K562 (cell line): ENCODE results near the gene WNT3. TPM values are rescaled to one million over a fixed set of nuclear protein-coding genes. Genes with fewer than 3 reads are reported as not detected.

ENCODE experiments used
- DNMT1 ChIP-seq: fragments of 450-650 bp; IDR thresholded peaks from 2 replicates; pipeline ENCODE4 v1.6.1; 2016; ENCODE audit warnings: antibody characterized with exemption, mild to moderate bottlenecking
- EHMT2 ChIP-seq: fragments of 450-650 bp; IDR thresholded peaks from 2 replicates; pipeline ENCODE4 v1.6.1; 2018; ENCODE audit warnings: antibody characterized with exemption
- ETV1 ChIP-seq: fragments of 450-650 bp; conservative IDR thresholded peaks from 2 replicates; pipeline ENCODE4 v1.6.1; 2016; ENCODE audit warnings: missing genetic modification characterization, control low read depth, low read depth, missing compliant biosample characterization
- HDAC2 ChIP-seq: fragments of 450-650 bp; IDR thresholded peaks from 2 replicates; pipeline ENCODE4 v1.6.1; 2016; ENCODE audit warnings: mild to moderate bottlenecking
- KAT8 ChIP-seq: fragments of 450-650 bp; IDR thresholded peaks from 2 replicates; pipeline ENCODE4 v1.6.1; 2016; ENCODE audit warnings: low read depth, mild to moderate bottlenecking
- NFRKB ChIP-seq: fragments of 450-650 bp; IDR thresholded peaks from 2 replicates; pipeline ENCODE4 v1.6.1; 2016; ENCODE audit warnings: low read depth
- NR2C2 ChIP-seq, 2 experiments: fragments of 200-800 bp in 1 of 2; sonication (Bioruptor generic) in 1 of 2; sonication (generic) in 1 of 2; formaldehyde crosslinking in 1 of 2; IDR thresholded peaks; 2 replicates each; pipeline versions ENCODE4 v1.6.1 to v1.8.0; 2016 to 2022; ENCODE audit warnings: mild to moderate bottlenecking in 1 of 2, missing compliant biosample characterization in 1 of 2, missing genetic modification characterization in 1 of 2, missing genetic modification reagents in 1 of 2
- RERE ChIP-seq: sonication (generic); formaldehyde crosslinking; IDR thresholded peaks from 2 replicates; pipeline ENCODE4 v1.8.0; 2023; ENCODE audit warnings: missing genetic modification reagents, mild to moderate bottlenecking, borderline replicate concordance
- TFAM ChIP-seq: fragments of 250-450 bp; sonication (Bioruptor Pico); conservative IDR thresholded peaks from 2 replicates; pipeline ENCODE4 v1.5.0; 2021; ENCODE audit warnings: mild to moderate bottlenecking, moderate library complexity
- TOE1 ChIP-seq, 2 experiments: fragments of 450-650 bp in 1 of 2; sonication (generic) in 1 of 2; formaldehyde crosslinking in 1 of 2; IDR thresholded peaks; 2 replicates each; pipeline versions ENCODE4 v1.7.1 to v1.8.0; 2016 to 2022; ENCODE audit warnings: borderline replicate concordance in 2 of 2, mild to moderate bottlenecking in 2 of 2, antibody characterized with exemption in 1 of 2, inconsistent platforms in 1 of 2, low read depth in 1 of 2, missing genetic modification reagents in 1 of 2, moderate library complexity in 1 of 2
- ZNF324 ChIP-seq: fragments of 250-450 bp; sonication (Bioruptor Pico); IDR thresholded peaks from 2 replicates; pipeline ENCODE4 v1.4.0; 2020; ENCODE audit warnings: mild to moderate bottlenecking
- ZNF431 ChIP-seq: sonication (generic); formaldehyde crosslinking; IDR thresholded peaks from 2 replicates; pipeline ENCODE4 v1.8.0; 2022; ENCODE audit warnings: mild to moderate bottlenecking, missing genetic modification reagents
- ZNF76 ChIP-seq: fragments of 250-450 bp; sonication (Bioruptor Pico); IDR thresholded peaks from 2 replicates; pipeline ENCODE4 v1.4.0; 2020; ENCODE audit warnings: mild to moderate bottlenecking, moderate library complexity, borderline replicate concordance
- polyA plus RNA-seq, 8 experiments: library from polyadenylated mRNA; depleted of rRNA in 4 of 8; stranded (reverse) in 5 of 8; unstranded in 3 of 8; fragments of >200 nt; fragmentation: Nextera tagmentation in 2 of 8; fragmentation: Illumina TruSeq in 1 of 8; extraction: Ambion mirVana in 2 of 8; extraction: Trizol in 1 of 8; gene quantifications; 2 replicates each; pipeline versions ENCODE4 v1.2.1 to v1.2.3, GENCODE V29; 2011 to 2014; ENCODE audit warnings: inconsistent platforms in 1 of 8, missing spikeins in 1 of 8
- total RNA-seq, 7 experiments: library from RNA; depleted of rRNA in 6 of 7; stranded (reverse); fragments of >200 nt in 6 of 7; fragmentation: Illumina TruSeq in 2 of 7; extraction: Trizol in 2 of 7; gene quantifications; 2 replicates each; pipeline versions ENCODE4 v1.2.1 to v1.2.3, GENCODE V29; 2011 to 2021; ENCODE audit warnings: low replicate concordance in 1 of 7
- TF ChIP-seq, protein P1 (sequence below): fragments of 250-450 bp; sonication (Bioruptor Pico); IDR thresholded peaks from 2 replicates; pipeline ENCODE4 v1.9.0; 2021; ENCODE audit warnings: mild to moderate bottlenecking
- TF ChIP-seq, protein P2 (sequence below), 3 experiments: fragments of 200-800 bp in 1 of 3; sonication (Bioruptor generic) in 1 of 3; sonication (generic) in 1 of 3; formaldehyde crosslinking in 1 of 3; IDR thresholded peaks; 2 replicates each; pipeline versions ENCODE4 v1.6.1 to v1.8.0; 2016 to 2022; ENCODE audit warnings: mild to moderate bottlenecking in 2 of 3, missing compliant biosample characterization in 2 of 3, missing genetic modification characterization in 2 of 3, missing genetic modification reagents in 1 of 3

Gene WNT3
- total and polyA plus RNA-seq, 9 of the 15 experiments (the other 6 are each of a cell fraction or from before 2014, with no cell fraction given), result 1.5 to 6.1 (median 3.3) TPM

- TF ChIP-seq TOE1 (IDR thresholded peaks at IDR 0.05; ENCODE audit: borderline replicate concordance) (no peak), TOE1 (CRISPR knock-in tag; IDR thresholded peaks at IDR 0.05; ENCODE audit: borderline replicate concordance, low read depth) (no peak), TFAM (CRISPR knock-in tag) (no peak), NR2C2 (CRISPR knock-in tag; IDR thresholded peaks at IDR 0.05) (no peak), NR2C2 (tag; IDR thresholded peaks at IDR 0.05) (peak; percentile 79), NFRKB (peak; percentile 35; the same call in 1 of the 2 replicates), HDAC2 (no peak), ZNF324 (CRISPR knock-in tag) (no peak), ZNF76 (0 out of 2 replicates have a peak, but pooled peaks have one; percentile 36), RERE (CRISPR knock-in tag) (no peak), EHMT2 (no peak), DNMT1 (no peak), ZNF431 (CRISPR knock-in tag) (no peak; the same call in 1 of the 2 replicates), KAT8 (no peak), ETV1 (tag) (no peak; the same call in 1 of the 2 replicates)
- TF ChIP-seq, protein P1, sequence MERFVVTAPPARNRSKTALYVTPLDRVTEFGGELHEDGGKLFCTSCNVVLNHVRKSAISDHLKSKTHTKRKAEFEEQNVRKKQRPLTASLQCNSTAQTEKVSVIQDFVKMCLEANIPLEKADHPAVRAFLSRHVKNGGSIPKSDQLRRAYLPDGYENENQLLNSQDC (CRISPR knock-in tag), result no peak
- TF ChIP-seq, protein P2, sequence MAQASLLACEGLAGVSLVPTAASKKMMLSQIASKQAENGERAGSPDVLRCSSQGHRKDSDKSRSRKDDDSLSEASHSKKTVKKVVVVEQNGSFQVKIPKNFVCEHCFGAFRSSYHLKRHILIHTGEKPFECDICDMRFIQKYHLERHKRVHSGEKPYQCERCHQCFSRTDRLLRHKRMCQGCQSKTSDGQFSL (CRISPR knock-in tag; IDR thresholded peaks at IDR 0.05), result peak; percentile 36; the same call in 1 of the 2 replicates
- TF ChIP-seq, protein P2 (tag; IDR thresholded peaks at IDR 0.05), result no peak
Observed at GRCh38 chr17:46818929-46819859, 702 bp upstream of the WNT3 start (continued).
